Heart left ventricle (tissue), 13 donors: Measurements from ENCODE around the gene SCOC.

ENCODE experiments used
- CTCF ChIP-seq, 12 donors: fragments of 200-600 bp; sonication (generic) in 4 of 12; IDR thresholded peaks; one replicate each; pipeline versions ENCODE4 v1.5.0 to v1.8.0; 2018 to 2022; ENCODE audit warnings: antibody characterized with exemption in 12 of 12, mild to moderate bottlenecking in 5 of 12
- POLR2A ChIP-seq, 2 donors: fragments of 450-650 bp; IDR thresholded peaks; one replicate each; pipeline ENCODE4 v1.6.1; 2017; ENCODE audit warnings: antibody characterized with exemption in 2 of 2, mild to moderate bottlenecking in 2 of 2, moderate library complexity in 2 of 2
- donor health status: ischemic (EF 13 %, LVEDD 7.1; RV severe dilation, severe dysfunction).
- donor health status: DM: no; HTN: yes; CAD: no.
- donor health status: DM: no; HTN: no; CAD: no.
- donor health status: ischemic (EF 25% LVEDD 6.9; RV normal size, moderate dysfunction).
- donor health status: ischemic (EF 25% LVEDD 5.7; RV mildly dilated, moderate dysfunction).
- donor health status: ischemic (EF 35%, LVEDD 5.7; RV mildly dilated, moderate dysfunction).
- donor health status: nonischemic (EF 11% LVEDD 7.7; RV severe dilation, severe dysfunction).
- donor health status: DM: yes; HTN: yes; CAD: no.
- donor health status: PGD.
- donor health status: ischemic (EF 29% LVEDD 5.4; RV normal size, mild dysfunction).
- donor health status: nonischemic (EF 23%, LVEDD 6.1; RV moderate dilation, normal function).

- TF ChIP-seq CTCF (IDR thresholded peaks at IDR 0.05) = peak; percentile 67 to 84 (median 78)
- no peak for TF ChIP-seq POLR2A (IDR thresholded peaks at IDR 0.05)
Measured at GRCh38 chr4:140359562-140360427, 13.7 kb upstream of the SCOC start.
